Dermis microvascular lymphatic vessel endothelial cell (primary cell): ENCODE data around the gene B4GALNT3. TPM values are rescaled to one million over a fixed set of nuclear protein-coding genes. Genes with fewer than 3 reads are reported as not detected.

Experiments
- DNase-seq, 2 donors: peaks; one replicate each; pipeline versions ENCODE4 v3.0.0 to v3.0.0-alpha.2; 2010; ENCODE audit warnings: low read depth in 2 of 2
- total RNA-seq: library from RNA; depleted of rRNA; stranded (reverse); fragments of >200 nt; gene quantifications from 2 replicates; pipeline ENCODE4 v1.2.1, GENCODE V29; 2014

Gene B4GALNT3
- total RNA-seq, 1 donor from 2014 or later = under 0.01 TPM

GRCh38 chr12:467591-467990 is 7.9 kb downstream of the B4GALNT3 start:
- DNase-seq = no peak

GRCh38 chr12:468671-469389 is 9.1 kb downstream of the B4GALNT3 start:
- peak in 1 of 2 donors; percentile 37 for DNase-seq

- DNase-seq = no peak
Measured at GRCh38 chr12:470133-470532, 10.4 kb downstream of the B4GALNT3 start.

- no peak for DNase-seq
Measured at GRCh38 chr12:473198-473597, 13.5 kb downstream of the B4GALNT3 start.

- DNase-seq = no peak
Measured at GRCh38 chr12:473863-474577, 14.3 kb downstream of the B4GALNT3 start.

- no peak for DNase-seq
Measured at GRCh38 chr12:475286-475685, 15.5 kb downstream of the B4GALNT3 start.

- no peak for DNase-seq
Measured at GRCh38 chr12:479161-479560, 19.4 kb downstream of the B4GALNT3 start.

GRCh38 chr12:480831-481816 is 21.4 kb downstream of the B4GALNT3 start:
- peak in 1 of 2 donors; percentile 6 for DNase-seq

GRCh38 chr12:482061-482460 is 22.3 kb downstream of the B4GALNT3 start:
- no peak for DNase-seq

- no peak for DNase-seq
Measured at GRCh38 chr12:484096-484495, 24.4 kb downstream of the B4GALNT3 start.

- DNase-seq = no peak
Measured at GRCh38 chr12:490260-490659, 30.5 kb downstream of the B4GALNT3 start.

GRCh38 chr12:495466-495865 is 35.7 kb downstream of the B4GALNT3 start:
- no peak for DNase-seq

GRCh38 chr12:496736-497135 is 37.0 kb downstream of the B4GALNT3 start:
- DNase-seq = no peak

- no peak for DNase-seq
Measured at GRCh38 chr12:497501-498160, 37.9 kb downstream of the B4GALNT3 start.

- no peak for DNase-seq
Measured at GRCh38 chr12:499837-500458, 40.2 kb downstream of the B4GALNT3 start.

GRCh38 chr12:501722-502447 is 42.1 kb downstream of the B4GALNT3 start:
- DNase-seq = no peak

GRCh38 chr12:503111-503761 is 43.5 kb downstream of the B4GALNT3 start:
- DNase-seq = peak in 1 of 2 donors; percentile 21

GRCh38 chr12:505221-505620 is 45.5 kb downstream of the B4GALNT3 start:
- DNase-seq = no peak

- no peak for DNase-seq
Measured at GRCh38 chr12:507391-507796, 47.7 kb downstream of the B4GALNT3 start.

GRCh38 chr12:508145-508544 is 48.4 kb downstream of the B4GALNT3 start:
- no peak for DNase-seq
